Activated CD8-positive, alpha-beta T cell treated with anti-CD3 and anti-CD28 coated beads for 36 hours (primary cell): ENCODE results near the gene SUPT7L. TPM values are rescaled to one million over a fixed set of nuclear protein-coding genes. Genes with fewer than 3 reads are reported as not detected.

ENCODE experiments used
- ATAC-seq: fragments of 200-7000 bp; cut with Tn5 transposase; one replicate; pipeline ENCODE4 v1.10.0; 2021; ENCODE audit warnings: mild to moderate bottlenecking, moderate library complexity
- CTCF ChIA-PET: fragments of 350-600 bp; sonication (Branson Sonifier 250); formaldehyde crosslinking; loops from one replicate; lab custom pipeline; 2021; ENCODE audit warnings: antibody characterized with exemption; lab: Charles Lee
- POLR2A ChIA-PET: fragments of 350-600 bp; sonication (Branson Sonifier 250); formaldehyde crosslinking; loops from one replicate; lab custom pipeline; 2021; ENCODE audit warnings: antibody characterized with exemption; lab: Charles Lee
- DNase-seq: peaks from one replicate; pipeline ENCODE4 v3.0.0-alpha.2; 2020
- H3K27ac Mint-ChIP-seq: one replicate; pipeline ENCODE4 v1.8.0; 2021; ENCODE audit warnings: mild to moderate bottlenecking, mixed read lengths
- H3K27me3 Mint-ChIP-seq: one replicate; pipeline ENCODE4 v1.8.0; 2021; ENCODE audit warnings: mixed read lengths
- H3K36me3 Mint-ChIP-seq: one replicate; pipeline ENCODE4 v1.8.0; 2021; ENCODE audit warnings: low read depth, mixed read lengths
- H3K4me1 Mint-ChIP-seq: one replicate; pipeline ENCODE4 v1.8.0; 2021; ENCODE audit warnings: low read depth, mixed read lengths
- H3K4me3 Mint-ChIP-seq: one replicate; pipeline ENCODE4 v1.8.0; 2021; ENCODE audit warnings: mild to moderate bottlenecking, moderate library complexity, mixed read lengths
- H3K9me3 Mint-ChIP-seq: one replicate; pipeline ENCODE4 v1.8.0; 2021; ENCODE audit warnings: mixed read lengths
- CTCF ChIP-seq: fragments of 200-600 bp; IDR thresholded peaks from one replicate; pipeline ENCODE4 v1.8.0; 2022; ENCODE audit warnings: antibody characterized with exemption, mild to moderate bottlenecking
- intact Hi-C: fragments of 100-400 bp; cut with micrococcal nuclease; formaldehyde crosslinking; loops from one replicate; pipeline ENCODE4 v1.10.0; 2022
- total RNA-seq, 2 experiments: library from RNA; stranded (reverse); gene quantifications; one replicate each; pipeline ENCODE4 v1.2.3, GENCODE V29; 2021

Gene SUPT7L
- total RNA-seq, 2 experiments from 2014 or later: 21.8 to 22.6 TPM

GRCh38 chr2:27681841-27682240 lies 18.4 kb upstream of the SUPT7L start:
- no peaks in the 10 kb centered on the region for H3K27me3 Mint-ChIP-seq
- peaks cover 34% of the 10 kb centered on the region for H3K4me1 Mint-ChIP-seq
- H3K27ac Mint-ChIP-seq: peak overlapping the region; percentile 86
- H3K9me3 Mint-ChIP-seq: no peaks in the 10 kb centered on the region
- peaks cover 33% of the 10 kb centered on the region for H3K36me3 Mint-ChIP-seq
- H3K4me3 Mint-ChIP-seq: no peak overlapping the region
- no peak for TF ChIP-seq CTCF
- ATAC-seq: peak; percentile 57
- POLR2A ChIA-PET: interaction anchor here (0.7 to 3.3 kb wide), 6 partner anchors 16 to 301 kb away, joined by 3 to 11 read pairs (median 4); partner anchors contain the start of genes PPM1G, SLC4A1AP, SUPT7L and ZNF513
- CTCF ChIA-PET: interaction anchor here (1.0 to 6.0 kb wide), 15 partner anchors 9 to 943 kb away, joined by 3 to 64 read pairs (median 14); partner anchors contain the start of genes CCDC121, GPN1, NRBP1 and SLC4A1AP
- no peak for DNase-seq
- intact Hi-C loops: no loop called here

- intact Hi-C loops: no loop called here
- no peaks in the 10 kb centered on the region for H3K9me3 Mint-ChIP-seq
- no peak for TF ChIP-seq CTCF
These were observed 17.2 kb upstream of the SUPT7L start for GRCh38 chr2:27680571-27680970.

GRCh38 chr2:27672723-27673486 lies 9.5 kb upstream of the SUPT7L start:
- DNase-seq (no peak), ATAC-seq (no peak)
- ChIA-PET CTCF (interaction anchor here (3.5 kb wide), 1 partner anchor 10 kb away, joined by 36 read pairs; no protein-coding TSS in a partner anchor), POLR2A (interaction anchor here (2.5 kb wide), 1 partner anchor 9 kb away, joined by 12 read pairs; the partner anchor contains the start of genes SLC4A1AP and SUPT7L)
- H3K9me3 Mint-ChIP-seq: no peaks in the 10 kb centered on the region
- H3K4me1 Mint-ChIP-seq: peaks cover 8% of the 10 kb centered on the region
- H3K27ac Mint-ChIP-seq: peak overlapping the region; percentile 49
- H3K27me3 Mint-ChIP-seq: no peaks in the 10 kb centered on the region
- no peak for TF ChIP-seq CTCF
- peaks cover 21% of the 10 kb centered on the region for H3K36me3 Mint-ChIP-seq
- intact Hi-C loops: no loop called here
- H3K4me3 Mint-ChIP-seq: no peak overlapping the region

More at GRCh38 chr2:27680571-27680970, 17.2 kb upstream of the SUPT7L start:
- Mint-ChIP-seq H3K4me1 (peaks cover 34% of the 10 kb centered on the region), H3K36me3 (peaks cover 30% of the 10 kb centered on the region), H3K27ac (no peak overlapping the region), H3K4me3 (no peak overlapping the region), H3K27me3 (no peaks in the 10 kb centered on the region)
- ChIA-PET POLR2A (interaction anchor here (1.0 to 1.1 kb wide), 2 partner anchors 17 to 36 kb away, joined by 3 to 4 read pairs; partner anchors contain the start of gene SLC4A1AP), CTCF (interaction anchor here (0.9 to 6.0 kb wide), 3 partner anchors 25 to 360 kb away, joined by 3 to 64 read pairs (median 31); partner anchors contain the start of gene NRBP1)
- ATAC-seq (no peak), DNase-seq (no peak)

GRCh38 chr2:27671235-27671634 lies 7.8 kb upstream of the SUPT7L start:
- Mint-ChIP-seq H3K27me3 (no peaks in the 10 kb centered on the region), H3K4me3 (no peak overlapping the region), H3K27ac (no peak overlapping the region), H3K36me3 (peaks cover 24% of the 10 kb centered on the region), H3K9me3 (no peaks in the 10 kb centered on the region), H3K4me1 (peaks cover 17% of the 10 kb centered on the region)
- no peak for TF ChIP-seq CTCF
- no peak for ATAC-seq
- intact Hi-C loops: no loop called here
- DNase-seq: no peak
- ChIA-PET POLR2A (no interaction called here), CTCF (interaction anchor here (3.5 kb wide), 1 partner anchor 12 kb away, joined by 36 read pairs; no protein-coding TSS in a partner anchor)
